ENCODE data around the gene TMCO4.

DNA sequence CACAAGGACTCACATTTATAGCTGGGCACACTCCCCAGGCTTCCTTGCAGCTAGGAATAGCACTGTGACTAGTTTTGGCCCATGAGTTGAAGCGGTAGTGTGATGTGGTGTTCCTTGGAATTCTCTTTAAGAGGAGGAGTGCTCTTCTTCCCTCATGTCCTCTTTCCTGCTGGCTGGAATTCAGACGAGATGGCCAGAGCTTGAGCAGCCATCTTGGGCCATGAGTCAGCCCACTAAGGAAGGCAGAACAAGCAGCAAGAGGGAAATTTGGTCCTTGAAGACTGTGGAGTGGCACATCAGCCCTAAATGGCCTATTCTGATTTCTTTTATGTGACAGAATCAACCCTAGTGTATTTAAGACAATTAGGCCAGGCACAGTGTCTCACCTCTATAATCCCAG lies 115.0 kb downstream of the TMCO4 start:
- TF ChIP-seq POLR2A (IDR thresholded peaks at IDR 0.05; ENCODE audit: low read length): no peak
- TF ChIP-seq GATA1 (IDR thresholded peaks at IDR 0.05; ENCODE audit: low read depth, low read length): no peak

All from erythroblast (primary cell).